ENCODE data around the gene TPST2.

Gene TPST2

GRCh38 chr22:26618455-26618854 lies 28.5 kb upstream of the TPST2 start:
- Histone ChIP-seq H3K27ac (ENCODE audit: low read length) (no peak overlapping the region), H4K20me1 (ENCODE audit: insufficient read depth, low read length) (no peaks in the 10 kb centered on the region), H3K4me3 (ENCODE audit: low read length) (no peak overlapping the region), H3K27me3 (ENCODE audit: low read depth, low read length) (peaks cover 4% of the 10 kb centered on the region), H3K9me3 (ENCODE audit: insufficient read depth, low read length) (no peaks in the 10 kb centered on the region), H3K79me2 (ENCODE audit: low read length) (no peaks in the 10 kb centered on the region), H3K4me2 (ENCODE audit: low read length) (no peak overlapping the region), H3K9ac (ENCODE audit: low read length) (no peak overlapping the region), H3K36me3 (replicated peaks; ENCODE audit: low read depth, low read length) (no peaks in the 10 kb centered on the region), H2AFZ (ENCODE audit: low read depth, low read length) (no peak overlapping the region), H3K4me1 (ENCODE audit: low read length) (peaks cover 12% of the 10 kb centered on the region)
- no peak for TF ChIP-seq EZH2phosphoT487 (IDR thresholded peaks at IDR 0.05; ENCODE audit: low read depth)
- TF ChIP-seq CTCF (IDR thresholded peaks at IDR 0.05; ENCODE audit: low read depth, low read length), result no peak

GRCh38 chr22:26617271-26618199 lies 27.6 kb upstream of the TPST2 start, which contains the start of gene CRYBB1:
TSS of gene CRYBB1 (minus strand) at chr22:26618027. CDS start at chr22:26616319, 1,708 bp downstream.
- H3K4me3 ChIP-seq (ENCODE audit: low read length), result no peak within 1 kb of the TSS
- no peak within 1 kb of the TSS for H3K27ac ChIP-seq (ENCODE audit: low read length)
- peaks cover 4% of the 10 kb centered on the region for H3K27me3 ChIP-seq (ENCODE audit: low read depth, low read length)
- 0 out of 2 replicates have a peak within 1 kb of the TSS, but pooled peaks have one; percentile 46 for H2AFZ ChIP-seq (ENCODE audit: low read depth, low read length)
- peaks cover 12% of the 10 kb centered on the region for H3K4me1 ChIP-seq (ENCODE audit: low read length)
- TF ChIP-seq CTCF (IDR thresholded peaks at IDR 0.05; ENCODE audit: low read depth, low read length) (no peak), EZH2phosphoT487 (IDR thresholded peaks at IDR 0.05; ENCODE audit: low read depth) (no peak)
- no peaks in the 10 kb centered on the region for H3K79me2 ChIP-seq (ENCODE audit: low read length)
- H3K9ac ChIP-seq (ENCODE audit: low read length), result no peak within 1 kb of the TSS
- no peak within 1 kb of the TSS for H3K4me2 ChIP-seq (ENCODE audit: low read length)
- H3K9me3 ChIP-seq (ENCODE audit: insufficient read depth, low read length), result no peaks in the 10 kb centered on the region
- H4K20me1 ChIP-seq (ENCODE audit: insufficient read depth, low read length), result no peaks in the 10 kb centered on the region
- H3K36me3 ChIP-seq (replicated peaks; ENCODE audit: low read depth, low read length), result no peaks in the 10 kb centered on the region

GRCh38 chr22:26616650-26617049 lies 26.7 kb upstream of the TPST2 start:
- no peaks in the 10 kb centered on the region for H4K20me1 ChIP-seq (ENCODE audit: insufficient read depth, low read length)
- peaks cover 4% of the 10 kb centered on the region for H3K27me3 ChIP-seq (ENCODE audit: low read depth, low read length)
- no peaks in the 10 kb centered on the region for H3K36me3 ChIP-seq (replicated peaks; ENCODE audit: low read depth, low read length)
- H3K9ac ChIP-seq (ENCODE audit: low read length), result no peak overlapping the region
- H2AFZ ChIP-seq (ENCODE audit: low read depth, low read length), result no peak overlapping the region
- no peak overlapping the region for H3K4me3 ChIP-seq (ENCODE audit: low read length)
- TF ChIP-seq CTCF (IDR thresholded peaks at IDR 0.05; ENCODE audit: low read depth, low read length) (no peak), EZH2phosphoT487 (IDR thresholded peaks at IDR 0.05; ENCODE audit: low read depth) (no peak)
- no peaks in the 10 kb centered on the region for H3K79me2 ChIP-seq (ENCODE audit: low read length)
- peaks cover 12% of the 10 kb centered on the region for H3K4me1 ChIP-seq (ENCODE audit: low read length)
- no peak overlapping the region for H3K27ac ChIP-seq (ENCODE audit: low read length)
- H3K4me2 ChIP-seq (ENCODE audit: low read length), result no peak overlapping the region
- H3K9me3 ChIP-seq (ENCODE audit: insufficient read depth, low read length), result no peaks in the 10 kb centered on the region

GRCh38 chr22:26615830-26616435 lies 26.0 kb upstream of the TPST2 start:
- Histone ChIP-seq H3K9ac (ENCODE audit: low read length) (no peak overlapping the region), H3K4me2 (ENCODE audit: low read length) (no peak overlapping the region)

More at GRCh38 chr22:26615830-26616435, 26.0 kb upstream of the TPST2 start:
- TF ChIP-seq CTCF (IDR thresholded peaks at IDR 0.05; ENCODE audit: low read depth, low read length) (no peak), EZH2phosphoT487 (IDR thresholded peaks at IDR 0.05; ENCODE audit: low read depth) (no peak)
- Histone ChIP-seq H3K27ac (ENCODE audit: low read length) (no peak overlapping the region), H3K9me3 (ENCODE audit: insufficient read depth, low read length) (no peaks in the 10 kb centered on the region), H4K20me1 (ENCODE audit: insufficient read depth, low read length) (no peaks in the 10 kb centered on the region), H3K27me3 (ENCODE audit: low read depth, low read length) (peaks cover 4% of the 10 kb centered on the region), H3K4me3 (ENCODE audit: low read length) (no peak overlapping the region), H2AFZ (ENCODE audit: low read depth, low read length) (no peak overlapping the region), H3K4me1 (ENCODE audit: low read length) (peaks cover 15% of the 10 kb centered on the region), H3K79me2 (ENCODE audit: low read length) (no peaks in the 10 kb centered on the region), H3K36me3 (replicated peaks; ENCODE audit: low read depth, low read length) (no peaks in the 10 kb centered on the region)
